Measurements from ENCODE around the gene ASB2.

ASB2 gene

DNA sequence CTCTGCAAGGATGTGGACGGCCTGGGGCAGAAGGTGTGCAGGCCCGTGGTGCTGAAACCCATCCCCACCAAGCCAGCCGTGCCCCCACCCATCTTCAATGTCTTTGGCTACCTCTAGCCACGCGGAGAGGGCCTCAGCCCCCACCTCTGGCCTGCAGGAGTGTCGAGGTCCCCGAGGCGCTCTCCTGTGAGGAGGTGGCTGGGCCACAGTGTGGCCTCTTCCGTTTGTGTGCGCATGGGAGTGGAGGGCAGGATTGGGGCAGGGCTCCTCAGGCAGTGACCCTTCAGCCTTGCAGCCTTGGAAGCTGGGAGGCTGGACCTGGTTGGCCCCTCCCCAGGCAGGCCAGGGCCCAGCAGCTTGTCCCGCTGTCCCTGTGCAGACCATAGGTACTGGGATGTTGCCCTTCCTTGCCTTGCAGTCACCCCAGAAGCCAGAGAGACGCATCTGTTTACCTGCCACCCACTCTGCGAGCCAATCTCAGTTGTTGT is 47.3 kb downstream of the ASB2 start:
- no peak for DNase-seq (ENCODE audit: low read depth in 2 of 2)

DNA sequence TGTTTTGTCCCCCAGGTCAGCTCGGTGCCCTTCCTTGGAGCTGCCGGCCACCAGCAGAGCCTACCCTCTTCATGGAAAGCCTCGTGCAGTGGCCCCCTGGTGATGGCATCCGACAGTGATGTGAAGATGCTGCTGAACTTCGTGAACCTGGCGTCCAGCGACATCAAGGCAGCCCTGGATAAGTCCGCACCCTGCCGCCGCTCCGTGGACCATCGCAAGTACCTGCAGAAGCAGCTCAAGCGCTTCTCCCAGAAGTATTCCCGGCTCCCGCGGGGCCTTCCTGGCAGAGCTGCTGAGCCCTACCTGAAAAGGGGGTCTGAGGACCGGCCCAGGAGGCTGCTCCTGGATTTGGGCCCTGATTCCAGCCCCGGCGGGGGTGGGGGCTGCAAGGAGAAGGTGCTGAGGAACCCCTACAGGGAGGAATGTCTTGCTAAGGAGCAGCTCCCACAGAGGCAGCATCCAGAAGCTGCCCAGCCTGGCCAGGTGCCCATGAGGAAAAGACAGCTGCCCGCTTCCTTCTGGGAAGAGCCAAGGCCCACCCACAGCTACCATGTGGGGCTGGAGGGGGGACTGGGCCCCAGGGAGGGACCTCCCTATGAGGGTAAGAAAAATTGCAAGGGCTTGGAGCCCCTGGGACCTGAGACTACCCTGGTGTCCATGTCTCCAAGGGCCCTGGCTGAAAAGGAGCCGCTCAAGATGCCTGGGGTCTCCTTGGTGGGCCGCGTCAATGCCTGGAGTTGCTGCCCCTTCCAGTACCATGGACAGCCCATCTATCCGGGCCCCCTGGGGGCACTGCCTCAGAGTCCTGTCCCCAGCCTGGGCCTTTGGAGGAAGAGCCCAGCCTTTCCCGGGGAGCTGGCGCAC is 48.0 kb downstream of the ASB2 start:
- no peak for DNase-seq (ENCODE audit: low read depth in 2 of 2)

DNA sequence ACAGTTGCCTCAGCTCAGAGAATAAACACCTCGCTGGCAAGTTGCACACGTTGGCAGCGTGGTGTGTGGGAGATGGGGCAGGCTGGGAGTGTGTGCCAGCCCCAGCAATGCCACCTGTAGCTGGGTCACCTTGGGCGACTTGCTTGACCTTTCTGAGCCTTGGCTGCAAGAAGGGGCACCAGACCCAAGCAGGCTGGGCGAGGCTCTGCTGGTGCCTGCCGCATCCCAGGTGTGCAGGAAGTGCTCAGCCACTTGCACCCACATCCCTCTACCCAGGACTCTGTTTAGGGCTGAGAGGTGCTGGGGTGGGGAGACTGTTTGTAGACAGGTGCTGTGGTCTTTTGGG is 48.6 kb downstream of the ASB2 start:
- no peak for DNase-seq (ENCODE audit: low read depth in 2 of 2)

DNA sequence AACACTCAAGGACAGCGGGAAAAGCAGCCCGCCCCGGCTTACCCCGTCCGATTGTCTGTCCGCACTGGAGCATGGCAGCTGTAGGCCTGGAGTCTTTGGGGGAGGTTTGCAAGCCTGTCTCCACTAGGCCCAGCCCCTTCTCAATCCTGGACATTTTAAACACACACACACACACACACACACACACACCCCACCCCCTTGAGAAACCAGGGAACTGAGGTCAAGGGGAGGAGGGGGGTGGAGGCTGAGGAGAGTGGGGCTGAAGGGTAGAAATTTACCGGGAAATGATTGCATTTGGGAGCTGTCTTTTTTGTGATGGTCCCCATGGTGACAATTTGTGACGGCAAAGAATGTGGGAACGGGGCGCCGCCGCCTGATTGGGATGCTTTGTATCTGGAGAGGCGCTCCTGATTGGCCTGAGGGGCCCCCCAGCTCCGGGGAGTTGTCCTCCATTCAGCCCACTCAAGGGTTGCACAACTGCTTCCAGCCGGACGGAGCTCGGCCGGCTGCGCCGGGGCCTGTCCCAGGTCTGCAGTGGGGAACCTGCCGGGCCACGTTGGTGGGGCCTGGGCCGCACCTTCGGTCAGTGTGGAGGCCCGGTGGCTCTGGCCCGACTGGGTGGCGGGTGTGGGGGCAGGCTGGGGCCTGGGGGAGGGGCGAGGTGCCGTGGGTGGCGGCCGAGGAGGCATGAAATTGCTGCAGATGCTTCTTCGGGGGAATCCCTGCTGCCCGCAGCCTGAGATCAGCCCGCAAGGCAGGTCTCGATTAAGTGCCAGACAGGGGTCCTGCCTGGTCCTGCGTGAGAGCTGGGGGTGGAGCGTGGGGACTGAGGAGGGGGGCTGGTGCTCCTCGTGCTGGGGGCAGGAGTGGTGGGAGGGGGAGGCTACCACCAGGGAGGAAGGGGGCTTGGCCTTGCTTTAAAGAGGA is 49.2 kb downstream of the ASB2 start, which contains the start of gene FAM181A:
FAM181A (plus strand) TSS at position 472 of the 927 bp plus-strand sequence. CDS start 942 bp downstream, outside the sequence.
- no peak for DNase-seq (ENCODE audit: low read depth in 2 of 2)

DNA sequence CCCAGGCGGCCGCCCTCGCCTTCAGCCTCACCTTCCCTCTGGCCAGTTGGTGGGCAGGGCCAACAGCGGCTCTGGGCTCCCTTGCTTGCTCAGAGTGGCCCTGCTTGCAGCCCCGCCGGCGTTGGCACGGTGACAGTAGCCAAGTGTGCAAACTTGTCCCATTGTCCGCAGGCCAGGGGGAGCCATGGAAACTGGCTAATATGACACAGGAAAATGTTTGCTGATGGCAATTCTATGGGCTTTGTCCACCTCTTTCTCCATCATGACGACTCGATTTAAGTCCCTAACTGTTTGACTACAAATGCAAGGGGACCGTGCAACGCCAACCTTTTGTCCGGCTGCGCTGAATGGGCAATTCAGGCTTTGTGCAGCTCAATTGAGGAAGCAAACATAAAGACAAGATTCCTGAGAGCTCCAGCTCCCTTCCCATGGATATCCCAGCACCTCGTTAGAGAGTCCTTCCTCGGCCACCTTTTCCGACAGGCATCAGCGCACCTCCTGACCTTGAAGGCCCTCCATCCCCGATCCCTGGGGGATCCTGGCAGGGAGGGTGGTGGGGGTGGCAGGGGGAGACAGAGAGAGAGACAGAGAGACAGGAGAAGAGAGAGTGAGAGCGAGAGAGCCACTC is 50.0 kb downstream of the ASB2 start:
- no peak for DNase-seq (ENCODE audit: low read depth in 2 of 2)

DNA sequence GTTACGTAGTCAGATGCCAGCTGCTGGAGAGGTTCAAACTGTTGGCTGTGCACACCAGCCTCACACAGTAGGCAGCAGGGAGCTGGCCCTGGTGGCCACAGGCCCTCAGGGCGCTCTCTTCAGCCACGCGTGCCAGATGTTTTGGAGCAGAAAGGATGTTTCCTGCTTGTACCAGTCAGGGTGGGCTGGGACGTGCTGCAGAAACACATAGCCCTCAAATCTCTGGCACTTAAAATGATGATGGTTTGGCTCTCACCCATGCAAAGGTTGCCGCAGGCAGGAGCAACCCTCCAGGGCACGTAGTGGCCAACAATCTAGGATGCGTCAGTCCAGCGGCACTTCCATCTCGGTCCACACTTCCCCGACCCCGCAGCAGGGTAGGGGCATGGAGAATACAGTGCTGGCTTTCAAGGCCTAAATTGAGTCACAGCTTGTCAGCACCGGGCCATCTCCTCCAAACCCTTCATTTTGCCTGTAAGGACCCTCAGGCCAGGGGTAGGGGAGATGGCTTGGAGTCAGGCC is 50.9 kb downstream of the ASB2 start:
- DNase-seq (ENCODE audit: low read depth in 2 of 2), result no peak

DNA sequence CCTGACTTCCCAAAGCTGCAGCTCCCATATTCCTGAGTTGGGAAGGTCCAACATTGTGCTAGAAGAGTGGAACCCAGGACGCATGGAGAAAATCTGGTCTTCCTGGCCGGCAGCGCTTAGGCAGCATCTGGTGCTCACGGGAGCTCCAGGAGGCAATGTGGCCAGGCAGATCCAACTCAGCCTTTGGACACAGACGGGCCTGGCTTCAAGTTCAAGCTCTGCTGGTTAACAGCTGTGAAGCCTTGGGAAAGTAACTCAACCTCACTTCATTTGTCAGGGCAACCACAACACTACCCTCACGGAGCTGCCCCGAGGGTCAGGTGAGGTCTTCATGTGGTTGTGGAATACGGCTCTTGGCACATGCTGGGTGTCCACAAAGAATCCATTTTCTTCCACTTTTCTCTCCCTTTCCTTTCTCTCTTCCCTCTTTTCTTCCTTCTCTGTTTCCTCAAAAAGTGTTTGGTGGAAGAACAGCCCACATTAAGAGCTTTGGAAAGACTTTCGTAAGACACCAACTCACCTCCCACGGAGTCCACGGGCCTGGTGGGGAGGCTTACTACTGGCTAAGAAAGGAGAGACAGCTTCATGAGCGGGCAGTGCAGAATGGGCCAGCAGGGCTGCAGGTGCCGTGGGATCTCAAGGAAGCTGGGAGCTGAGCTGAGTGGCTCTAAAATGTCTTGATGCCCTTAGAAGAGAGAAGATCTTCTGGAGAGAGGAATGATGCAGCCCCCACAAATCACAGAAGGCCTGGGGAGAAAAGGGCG is 51.6 kb downstream of the ASB2 start:
- no peak for DNase-seq (ENCODE audit: low read depth in 2 of 2)

DNA sequence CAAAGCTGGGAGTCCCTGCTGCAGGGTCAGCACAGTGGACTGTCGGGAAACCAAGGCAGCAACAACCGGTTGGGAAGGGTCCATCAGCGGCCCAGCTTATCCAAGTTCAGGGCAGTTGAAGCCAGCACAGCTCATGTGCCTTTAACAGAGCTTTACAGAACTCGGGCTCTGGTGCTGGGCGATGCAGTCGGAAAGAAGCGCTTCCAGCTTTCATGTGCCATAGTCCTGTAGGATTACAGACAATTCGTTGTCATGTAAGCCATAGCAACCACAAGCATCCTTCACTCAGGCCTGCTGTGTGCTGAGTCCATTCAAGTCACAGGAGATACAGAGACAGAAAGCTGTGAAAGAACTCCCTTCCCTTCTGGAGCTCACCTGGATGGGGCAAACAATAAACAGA is 52.7 kb downstream of the ASB2 start:
- DNase-seq (ENCODE audit: low read depth in 2 of 2), result no peak

DNA sequence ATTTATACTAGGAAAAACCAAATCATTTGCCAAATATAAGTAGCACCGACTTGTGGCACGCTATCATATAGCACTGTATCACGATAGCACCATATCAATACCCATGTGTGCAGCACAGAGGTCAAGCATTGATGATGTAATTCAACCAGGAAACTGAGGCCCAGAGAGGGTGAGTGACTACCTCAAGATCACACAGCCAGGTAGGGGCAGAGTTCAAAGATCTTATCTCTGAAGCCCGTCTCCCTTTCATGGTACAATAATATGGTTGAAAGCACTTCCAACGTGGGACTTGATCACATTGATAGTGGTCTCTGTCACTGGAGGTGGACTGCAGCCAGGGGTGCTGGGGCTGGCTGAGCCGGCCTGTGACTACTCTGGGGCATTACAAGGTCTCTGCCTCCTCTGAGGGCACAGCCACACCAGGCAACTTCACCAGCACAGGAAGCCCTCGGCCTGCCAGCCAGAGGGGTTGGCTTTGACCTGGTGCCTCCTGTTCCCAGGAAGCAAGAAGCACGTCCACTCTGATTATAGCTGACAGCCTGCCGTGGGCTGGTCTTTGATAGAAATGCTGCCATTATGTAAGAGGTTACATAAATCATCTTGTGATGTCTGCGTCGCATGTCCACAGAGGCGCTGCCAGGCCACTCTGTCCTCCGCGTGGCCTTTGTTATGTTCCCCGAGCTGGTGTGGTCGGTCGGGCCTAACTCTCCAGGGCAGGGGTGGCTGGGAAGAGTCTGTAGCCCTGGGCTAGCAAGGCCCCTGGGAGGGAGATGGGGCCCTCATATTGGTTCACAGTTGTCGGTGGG is 55.2 kb downstream of the ASB2 start:
- no peak for DNase-seq (ENCODE audit: low read depth in 2 of 2)

DNA sequence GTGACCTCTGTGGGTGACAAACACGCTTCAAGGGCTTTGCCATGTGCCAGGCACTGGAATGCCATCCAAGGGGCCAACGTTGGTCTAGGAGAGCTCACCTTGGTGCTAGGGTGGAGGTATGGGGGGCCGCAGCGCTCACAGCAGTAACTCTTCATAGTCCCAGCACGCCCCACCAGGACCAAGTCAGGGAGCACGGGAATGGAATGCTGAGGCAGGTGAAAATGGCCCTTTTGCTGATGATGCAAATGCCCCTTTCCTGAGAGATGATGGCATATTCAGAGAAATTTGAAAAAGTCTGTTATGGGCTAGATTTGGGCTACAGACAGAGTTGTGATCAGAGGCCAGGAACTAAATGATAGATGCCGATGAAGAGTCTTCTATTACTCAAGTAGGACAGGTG is 59.2 kb downstream of the ASB2 start:
- no peak for DNase-seq (ENCODE audit: low read depth in 2 of 2)

DNA sequence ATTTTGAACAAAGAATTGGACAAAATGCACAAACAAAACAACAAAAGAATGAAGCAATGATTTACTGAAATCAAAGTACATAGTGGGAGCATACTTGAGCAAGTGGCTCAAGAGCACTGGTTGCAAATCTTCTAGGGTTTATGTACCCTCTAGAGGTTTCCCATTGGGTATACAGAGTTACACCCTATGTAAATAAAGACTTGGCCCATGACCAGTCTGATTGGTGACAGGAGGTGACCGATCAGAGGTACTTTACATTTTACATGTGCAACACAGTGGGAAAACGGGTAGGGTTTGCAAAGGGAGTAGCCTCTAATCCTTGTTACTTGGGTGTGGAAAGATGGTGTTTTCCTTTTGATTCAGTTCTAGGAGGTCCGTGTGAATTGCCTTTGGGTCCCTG is 59.9 kb downstream of the ASB2 start:
- no peak for DNase-seq (ENCODE audit: low read depth in 2 of 2)

DNA sequence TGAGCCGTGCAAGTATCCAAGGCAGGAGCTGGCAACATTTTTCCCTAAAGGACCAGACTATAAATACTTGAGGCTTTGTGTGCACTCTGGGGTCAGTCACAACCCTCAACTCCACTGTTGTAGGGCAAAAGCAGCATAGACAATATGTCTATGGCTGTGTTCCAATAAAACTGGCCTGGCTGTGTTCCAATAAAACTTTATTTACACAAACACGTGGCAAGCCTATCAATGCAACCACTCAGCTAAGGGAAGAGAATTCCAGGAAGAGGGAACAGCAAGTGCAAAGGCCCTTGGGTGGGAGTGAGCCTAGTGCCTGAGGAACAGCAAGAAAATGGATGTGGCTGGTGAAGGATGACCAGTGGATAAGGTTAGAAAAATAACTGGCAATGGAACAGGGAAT is 60.6 kb downstream of the ASB2 start:
- DNase-seq (ENCODE audit: low read depth in 2 of 2), result no peak

DNA sequence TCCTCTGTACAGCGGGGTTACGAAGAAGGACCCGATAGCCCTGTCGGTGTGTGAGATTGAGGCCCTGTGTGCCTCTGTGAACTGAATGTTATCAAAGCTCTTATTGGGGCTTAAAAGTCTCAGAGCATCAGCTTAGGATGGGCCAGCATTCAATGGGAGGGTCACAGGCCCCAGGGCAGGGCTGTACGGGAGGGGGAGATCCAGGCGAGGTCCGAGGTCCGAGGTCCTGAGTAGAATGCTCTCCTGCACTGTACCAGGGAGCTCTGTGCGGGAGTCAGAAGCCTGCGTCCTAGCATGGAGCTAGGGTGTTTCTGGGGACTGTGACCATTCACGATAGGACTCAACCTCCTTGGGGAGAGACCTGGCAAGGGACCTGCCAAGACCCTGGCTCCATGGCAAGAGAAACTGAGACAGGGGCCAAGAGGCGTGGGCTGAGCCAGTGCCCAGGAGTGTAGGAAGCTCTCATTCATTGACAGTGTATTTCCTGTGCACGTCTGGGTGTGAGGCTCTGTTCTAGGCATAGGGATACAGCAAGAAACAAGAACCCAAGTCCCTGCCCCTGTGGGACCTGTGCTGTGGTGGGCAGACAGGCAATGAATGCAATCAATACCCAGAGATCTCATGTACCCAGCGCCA is 61.2 kb downstream of the ASB2 start:
- DNase-seq (ENCODE audit: low read depth in 2 of 2), result no peak

DNA sequence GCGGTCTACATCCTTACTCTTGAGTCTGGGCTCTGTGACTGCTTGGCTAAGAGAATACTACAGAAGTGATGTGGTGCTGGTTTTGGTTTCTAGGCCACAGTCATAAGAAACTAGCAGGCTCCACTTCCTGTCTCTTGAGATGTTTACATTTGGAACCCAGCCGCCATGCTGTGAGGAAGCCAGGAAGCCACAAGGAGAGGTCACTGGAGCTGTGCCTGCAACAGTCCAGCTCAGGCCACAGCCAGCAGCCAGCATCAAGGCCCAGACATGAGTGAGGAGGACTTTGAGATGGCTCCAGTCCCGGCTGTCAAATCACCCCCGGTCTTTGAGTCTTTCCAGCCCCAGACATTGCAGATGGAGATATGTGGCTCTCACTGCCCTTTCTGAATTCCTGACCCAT is 62.1 kb downstream of the ASB2 start:
- DNase-seq (ENCODE audit: low read depth in 2 of 2), result no peak

DNA sequence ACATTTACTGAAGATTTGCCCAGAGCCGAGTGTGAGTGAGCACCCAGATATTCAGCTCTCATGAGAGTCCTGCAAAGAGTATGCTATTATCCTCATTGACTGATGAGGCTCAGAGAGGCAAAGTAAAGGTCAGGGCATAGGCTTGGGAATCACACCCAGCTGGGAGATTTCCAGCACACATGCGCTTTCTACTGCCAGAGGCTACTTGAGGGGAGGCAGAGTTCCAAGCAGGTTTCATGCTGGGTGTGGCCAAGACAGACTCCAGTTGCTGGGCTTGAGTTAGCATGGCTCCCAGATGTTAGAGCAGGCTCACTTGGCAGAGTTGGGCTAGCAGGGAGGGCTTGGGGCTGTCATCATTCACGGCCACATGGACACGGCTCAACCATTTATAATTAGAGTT is 63.6 kb downstream of the ASB2 start:
- DNase-seq (ENCODE audit: low read depth in 2 of 2), result no peak

DNA sequence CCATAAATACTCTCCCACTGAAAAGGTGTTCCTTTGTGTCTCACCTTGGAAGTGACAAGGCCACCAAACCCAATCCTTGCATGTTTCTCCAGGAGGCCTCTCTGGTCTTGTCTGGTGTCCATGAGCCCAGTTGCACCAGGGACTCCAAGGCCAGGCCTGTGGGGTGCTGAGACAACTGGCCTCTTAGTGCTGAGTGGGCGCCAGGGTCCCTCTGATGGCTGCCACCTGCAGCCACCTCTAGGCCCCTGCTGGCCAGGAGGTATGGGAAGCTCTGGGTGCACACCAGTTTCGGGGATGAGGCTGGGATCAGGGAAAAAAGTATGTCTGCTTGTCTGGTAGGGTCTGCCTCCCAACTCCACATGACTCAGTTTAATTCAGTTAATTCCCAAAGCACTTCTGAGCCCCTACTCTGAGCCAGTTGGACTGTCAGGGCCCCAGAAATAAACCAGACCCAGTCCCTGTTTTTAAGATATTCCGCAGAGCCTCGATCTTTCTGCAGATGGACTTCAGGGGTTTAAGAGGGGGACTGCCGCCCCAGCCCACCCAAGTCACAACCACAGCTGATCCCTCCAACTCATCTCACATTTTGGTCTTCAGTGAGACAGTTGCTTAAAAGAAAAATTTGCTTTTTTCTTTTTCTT is 64.3 kb downstream of the ASB2 start:
- DNase-seq (ENCODE audit: low read depth in 2 of 2), result no peak

DNA sequence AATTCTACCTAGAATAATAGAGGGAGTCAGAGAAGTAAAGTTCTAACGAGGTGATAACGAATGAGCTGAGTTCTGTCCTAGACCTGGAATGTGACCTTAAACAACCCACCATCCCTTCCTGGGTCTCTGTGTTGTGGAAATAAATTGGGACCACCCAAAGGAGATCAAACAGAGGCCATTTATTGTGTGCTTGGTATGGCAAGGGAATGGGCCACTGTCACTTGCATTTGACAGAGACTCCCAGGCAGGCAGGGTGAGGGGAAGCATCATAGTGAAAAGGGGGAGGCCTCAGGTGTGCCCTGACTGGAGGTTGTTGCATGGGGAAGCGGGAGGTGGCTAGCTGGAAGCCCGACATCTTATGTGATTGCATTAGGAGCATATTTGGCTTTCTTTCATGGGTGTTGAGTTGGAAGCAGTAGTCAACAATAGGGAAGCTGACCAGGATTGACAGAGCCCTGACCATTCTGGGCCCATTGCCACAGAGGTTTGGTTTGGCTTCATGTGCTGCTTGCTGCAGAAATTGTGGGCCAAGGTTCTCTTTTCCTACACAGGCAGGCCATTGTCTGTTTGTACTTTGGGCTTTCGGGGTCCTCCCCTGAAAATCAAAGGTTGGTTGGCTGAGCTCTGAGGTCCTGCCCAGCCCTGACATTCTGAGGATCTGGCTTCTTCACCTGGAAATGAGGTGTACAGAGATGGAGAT is 66.8 kb downstream of the ASB2 start:
- DNase-seq (ENCODE audit: low read depth in 2 of 2), result no peak
